Mammary microvascular endothelial cell (primary cell): ENCODE results near the gene SLC12A6. TPM values are rescaled to one million over a fixed set of nuclear protein-coding genes. Genes with fewer than 3 reads are reported as not detected.

Experiments used
- total RNA-seq: library from RNA; depleted of rRNA; stranded (reverse); fragments of >200 nt; gene quantifications from 2 replicates; pipeline ENCODE4 v1.2.3, GENCODE V29; 2015

Gene SLC12A6
- 14.3 and 17.0 TPM in 2 replicates for total RNA-seq

GRCh38 chr15:34337557-34338306 is at the start of gene SLC12A6:
Gene SLC12A6, minus strand, starts transcription at chr15:34337781. Its CDS starts 1,101 bp downstream, at chr15:34336680.

GRCh38 chr15:34367101-34368081 is 29.8 kb upstream of the SLC12A6 start, which contains the start of gene LPCAT4:
Gene LPCAT4, minus strand, starts transcription at chr15:34367196. Its CDS starts 96 bp downstream, at chr15:34367100.

GRCh38 chr15:34342737-34343575 is 5.4 kb upstream of the SLC12A6 start, which contains the start of the genes NOP10 and NUTM1:
Gene NOP10, minus strand, starts transcription at chr15:34343136. Its CDS starts 63 bp downstream, at chr15:34343073.
Gene NUTM1, plus strand, starts transcription at chr15:34343315. Its CDS starts 382 bp downstream, at chr15:34343697.

GRCh38 chr15:34209421-34210282 is 127.9 kb downstream of the SLC12A6 start, which contains the start of gene KATNBL1:
Gene KATNBL1, minus strand, starts transcription at chr15:34210096. Its CDS starts 46,420 bp downstream, at chr15:34163676.

Other genes with a start within 250 kb of the SLC12A6 start
- 48.5 and 53.6 TPM in 2 replicates for gene EMC7, start 235.9 kb downstream of the SLC12A6 start, total RNA-seq
- gene PGBD4, start 235.7 kb downstream of the SLC12A6 start, total RNA-seq = 0.53 and 0.98 TPM in 2 replicates
- gene KATNBL1, start 127.7 kb downstream of the SLC12A6 start, total RNA-seq = 39.4 and 41.8 TPM in 2 replicates
- gene EMC4, start 112.8 kb downstream of the SLC12A6 start, total RNA-seq = 184 and 223 TPM in 2 replicates
- gene NOP10, start 5.4 kb upstream of the SLC12A6 start, total RNA-seq = 459 and 523 TPM in 2 replicates
- gene NUTM1, start 5.5 kb upstream of the SLC12A6 start, total RNA-seq = not detected in 2 replicates
- 21.1 and 22.9 TPM in 2 replicates for gene LPCAT4, start 29.4 kb upstream of the SLC12A6 start, total RNA-seq
- 1.2 and 2.7 TPM in 2 replicates for gene GOLGA8A, start 100.0 kb upstream of the SLC12A6 start, total RNA-seq
- gene GOLGA8B, start 245.9 kb upstream of the SLC12A6 start, total RNA-seq = 3.8 and 8.1 TPM in 2 replicates